ENCODE results near the gene RPL6. TPM values are rescaled to one million over a fixed set of nuclear protein-coding genes. Genes with fewer than 3 reads are reported as not detected.

The RPL6 gene
- polyA plus RNA-seq, 1 experiment, result 1,566 TPM

DNA sequence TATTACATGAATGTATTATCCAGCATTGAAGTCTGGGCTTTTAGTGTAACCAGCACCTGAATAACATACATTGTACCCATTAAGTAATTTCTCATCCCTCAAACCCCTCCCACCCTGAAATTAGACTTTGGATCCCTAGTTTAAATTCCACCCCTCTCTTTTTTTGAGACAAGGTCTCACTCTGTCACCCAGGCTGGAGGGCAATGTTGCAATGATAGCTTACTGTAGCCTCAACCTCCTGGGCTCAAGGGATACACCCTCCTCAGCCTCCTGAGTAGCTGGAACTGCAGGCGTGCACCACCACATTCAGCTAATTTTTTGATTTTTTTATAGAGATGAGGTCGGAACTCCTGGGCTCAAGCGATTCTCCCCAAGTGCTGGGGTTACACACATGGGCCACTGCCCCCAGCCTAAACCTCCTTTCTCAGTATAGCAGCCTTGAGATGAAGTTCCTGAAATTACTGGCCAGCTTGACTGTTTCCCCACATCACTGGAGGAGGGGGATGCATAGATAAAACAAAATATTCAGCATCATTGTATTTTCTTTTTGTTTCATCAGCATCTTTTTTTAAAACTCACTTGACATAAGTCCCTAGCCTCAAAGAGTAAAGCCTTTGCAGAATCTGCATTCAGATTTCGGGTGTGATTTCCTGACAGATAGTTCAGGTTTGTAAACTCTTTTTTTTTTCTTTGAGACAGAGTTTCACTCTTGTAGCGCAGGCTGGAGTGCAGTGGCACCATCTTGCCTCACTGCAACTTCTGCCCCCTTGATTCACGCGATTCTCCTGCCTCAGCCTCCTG lies 16.4 kb upstream of the RPL6 start:
- CTCF ChIA-PET, result no interaction called here
- Histone ChIP-seq H3K27me3 (ENCODE audit: control insufficient read depth, insufficient read depth, low read length) (no peaks in the 10 kb centered on the region), H3K36me3 (ENCODE audit: control insufficient read depth, insufficient read depth, low read length) (no peaks in the 10 kb centered on the region), H3K4me3 (ENCODE audit: low read depth, low read length) (no peak overlapping the region)
- no peak for DNase-seq (ENCODE audit: low read depth)
- POLR2A ChIA-PET, result no interaction called here
- TF ChIP-seq, protein P1, sequence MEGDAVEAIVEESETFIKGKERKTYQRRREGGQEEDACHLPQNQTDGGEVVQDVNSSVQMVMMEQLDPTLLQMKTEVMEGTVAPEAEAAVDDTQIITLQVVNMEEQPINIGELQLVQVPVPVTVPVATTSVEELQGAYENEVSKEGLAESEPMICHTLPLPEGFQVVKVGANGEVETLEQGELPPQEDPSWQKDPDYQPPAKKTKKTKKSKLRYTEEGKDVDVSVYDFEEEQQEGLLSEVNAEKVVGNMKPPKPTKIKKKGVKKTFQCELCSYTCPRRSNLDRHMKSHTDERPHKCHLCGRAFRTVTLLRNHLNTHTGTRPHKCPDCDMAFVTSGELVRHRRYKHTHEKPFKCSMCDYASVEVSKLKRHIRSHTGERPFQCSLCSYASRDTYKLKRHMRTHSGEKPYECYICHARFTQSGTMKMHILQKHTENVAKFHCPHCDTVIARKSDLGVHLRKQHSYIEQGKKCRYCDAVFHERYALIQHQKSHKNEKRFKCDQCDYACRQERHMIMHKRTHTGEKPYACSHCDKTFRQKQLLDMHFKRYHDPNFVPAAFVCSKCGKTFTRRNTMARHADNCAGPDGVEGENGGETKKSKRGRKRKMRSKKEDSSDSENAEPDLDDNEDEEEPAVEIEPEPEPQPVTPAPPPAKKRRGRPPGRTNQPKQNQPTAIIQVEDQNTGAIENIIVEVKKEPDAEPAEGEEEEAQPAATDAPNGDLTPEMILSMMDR (IDR thresholded peaks at IDR 0.05; ENCODE audit: insufficient read depth, low read depth, low read length), result no peak

DNA sequence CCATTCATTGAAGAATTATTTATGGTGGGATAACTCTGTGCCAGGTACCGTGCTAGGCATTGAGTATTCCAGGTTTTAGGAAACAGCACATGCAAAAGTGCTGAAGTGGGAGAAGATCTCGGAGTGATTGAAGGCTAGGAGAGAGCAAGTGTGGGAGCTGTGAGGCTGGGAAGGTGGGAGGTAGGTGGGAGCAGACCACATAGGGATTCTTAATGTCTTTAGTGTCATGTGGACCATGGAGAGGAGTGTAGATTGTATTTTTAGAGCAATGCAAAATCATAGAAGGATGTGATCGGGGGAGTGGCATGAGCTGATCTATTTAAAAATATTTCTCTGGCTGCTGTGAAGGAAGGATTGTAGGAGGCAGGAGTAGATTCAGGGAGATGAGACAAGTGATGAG lies 14.7 kb upstream of the RPL6 start:
- no peaks in the 10 kb centered on the region for H3K36me3 ChIP-seq (ENCODE audit: control insufficient read depth, insufficient read depth, low read length)
- H3K4me3 ChIP-seq (ENCODE audit: low read depth, low read length), result no peak overlapping the region
- CTCF ChIA-PET, result interaction anchor here (1.2 kb wide), 1 partner anchor 10 kb away, joined by 6 read pairs; no protein-coding TSS in a partner anchor
- no peaks in the 10 kb centered on the region for H3K27me3 ChIP-seq (ENCODE audit: control insufficient read depth, insufficient read depth, low read length)
- POLR2A ChIA-PET, result no interaction called here
- DNase-seq (ENCODE audit: low read depth), result no peak
- TF ChIP-seq, protein P1 (IDR thresholded peaks at IDR 0.05; ENCODE audit: insufficient read depth, low read depth, low read length), result no peak

DNA sequence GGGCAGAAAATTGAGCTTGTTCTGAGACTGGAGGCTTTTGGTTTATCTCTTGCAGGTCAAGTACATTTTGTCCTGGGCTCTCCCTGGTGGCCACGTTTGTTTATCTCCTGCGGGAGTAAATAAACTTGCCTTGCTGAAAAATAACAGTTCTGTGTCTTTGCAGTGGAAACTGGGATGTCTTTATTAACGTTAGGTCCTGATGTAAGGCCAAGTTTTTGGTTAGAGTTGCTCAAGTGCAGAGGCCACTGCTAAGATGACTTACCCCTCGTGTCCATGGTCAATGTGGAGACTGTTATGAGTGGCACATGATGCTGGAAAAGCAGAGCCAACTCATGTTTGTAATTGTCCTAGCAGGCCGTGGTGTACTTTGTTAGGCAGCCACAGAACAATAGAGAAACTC lies 13.1 kb upstream of the RPL6 start:
- ChIA-PET CTCF (interaction anchor here (0.5 to 0.9 kb wide), 2 partner anchors 12 to 51 kb away, joined by 3 to 4 read pairs; no protein-coding TSS in a partner anchor), POLR2A (no interaction called here)
- no peaks in the 10 kb centered on the region for H3K36me3 ChIP-seq (ENCODE audit: control insufficient read depth, insufficient read depth, low read length)
- no peak for DNase-seq (ENCODE audit: low read depth)
- TF ChIP-seq, protein P1 (IDR thresholded peaks at IDR 0.05; ENCODE audit: insufficient read depth, low read depth, low read length), result no peak
- no peak overlapping the region for H3K4me3 ChIP-seq (ENCODE audit: low read depth, low read length)
- no peaks in the 10 kb centered on the region for H3K27me3 ChIP-seq (ENCODE audit: control insufficient read depth, insufficient read depth, low read length)

DNA sequence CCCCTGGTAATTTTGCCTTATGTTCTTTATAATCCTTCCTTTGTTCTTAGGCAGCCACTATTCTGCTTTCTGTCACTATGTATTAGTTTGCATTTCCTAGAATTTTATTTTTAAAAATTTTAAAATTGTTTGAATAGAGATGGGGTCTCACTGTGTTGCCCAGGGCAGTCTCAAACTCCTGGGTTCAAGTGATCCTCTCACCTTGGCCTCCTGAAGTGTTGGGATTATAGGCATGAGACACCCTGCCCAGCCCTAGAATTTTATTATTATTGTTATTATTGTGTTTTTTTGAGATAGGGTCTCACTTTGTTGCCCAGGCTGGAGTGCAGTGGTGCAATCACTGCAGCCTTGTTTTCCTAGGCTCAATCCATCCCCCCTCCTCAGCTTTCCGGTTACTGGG lies 12.0 kb upstream of the RPL6 start:
- DNase-seq (ENCODE audit: low read depth), result no peak
- Histone ChIP-seq H3K27me3 (ENCODE audit: control insufficient read depth, insufficient read depth, low read length) (no peaks in the 10 kb centered on the region), H3K4me3 (ENCODE audit: low read depth, low read length) (no peak overlapping the region), H3K36me3 (ENCODE audit: control insufficient read depth, insufficient read depth, low read length) (no peaks in the 10 kb centered on the region)
- ChIA-PET CTCF (no interaction called here), POLR2A (no interaction called here)
- TF ChIP-seq, protein P1 (IDR thresholded peaks at IDR 0.05; ENCODE audit: insufficient read depth, low read depth, low read length), result no peak

DNA sequence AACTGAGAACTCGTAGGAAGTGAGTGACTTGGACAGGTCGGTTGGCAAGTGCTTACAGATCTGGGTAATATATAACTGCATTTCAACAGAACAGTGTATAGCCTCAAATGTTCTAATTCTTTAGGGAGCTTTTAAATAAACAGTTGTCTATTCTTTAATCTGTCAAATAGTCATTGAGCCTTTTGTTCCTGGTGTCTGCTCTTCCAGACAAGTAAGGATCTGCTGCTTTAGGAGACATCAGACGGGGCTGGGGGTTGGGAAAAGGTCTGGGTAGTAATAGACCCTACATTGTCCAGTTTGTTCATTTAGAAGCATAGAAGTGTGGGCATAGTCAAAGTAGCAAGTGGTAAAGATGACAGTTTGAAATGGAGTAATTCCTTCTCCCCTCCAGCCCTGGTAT lies 11.3 kb upstream of the RPL6 start:
- H3K4me3 ChIP-seq (ENCODE audit: low read depth, low read length), result no peak overlapping the region
- no peaks in the 10 kb centered on the region for H3K27me3 ChIP-seq (ENCODE audit: control insufficient read depth, insufficient read depth, low read length)
- DNase-seq (ENCODE audit: low read depth), result no peak
- ChIA-PET POLR2A (no interaction called here), CTCF (no interaction called here)
- no peaks in the 10 kb centered on the region for H3K36me3 ChIP-seq (ENCODE audit: control insufficient read depth, insufficient read depth, low read length)
- TF ChIP-seq, protein P1 (IDR thresholded peaks at IDR 0.05; ENCODE audit: insufficient read depth, low read depth, low read length), result no peak

All from BJ (cell line).